Mucosa of stomach (tissue), 1 donor: Measurements from ENCODE around the gene CECR2.

Experiments used
- H3K27me3 ChIP-seq: one replicate; pipeline ENCODE4 v1.7.0; 2013; ENCODE audit warnings: mild to moderate bottlenecking, low read length; ENCODE audit not compliant: control insufficient read depth, insufficient read depth
- H3K36me3 ChIP-seq: one replicate; pipeline ENCODE4 v1.7.0; 2013; ENCODE audit warnings: low read length; ENCODE audit not compliant: control insufficient read depth, insufficient read depth
- H3K4me1 ChIP-seq: one replicate; pipeline ENCODE4 v1.7.0; 2013; ENCODE audit warnings: mild to moderate bottlenecking, low read length; ENCODE audit not compliant: control insufficient read depth, insufficient read depth
- H3K4me3 ChIP-seq: one replicate; pipeline ENCODE4 v1.7.0; 2013; ENCODE audit warnings: low read length
- H3K9ac ChIP-seq: one replicate; pipeline ENCODE4 v1.7.0; 2013; ENCODE audit warnings: mild to moderate bottlenecking, low read length, moderate library complexity
- H3K9me3 ChIP-seq: one replicate; pipeline ENCODE4 v1.7.0; 2013; ENCODE audit warnings: mild to moderate bottlenecking, low read length, moderate library complexity; ENCODE audit not compliant: control insufficient read depth
- donor health status: Pancreatic carcinoma.

The CECR2 gene

DNA sequence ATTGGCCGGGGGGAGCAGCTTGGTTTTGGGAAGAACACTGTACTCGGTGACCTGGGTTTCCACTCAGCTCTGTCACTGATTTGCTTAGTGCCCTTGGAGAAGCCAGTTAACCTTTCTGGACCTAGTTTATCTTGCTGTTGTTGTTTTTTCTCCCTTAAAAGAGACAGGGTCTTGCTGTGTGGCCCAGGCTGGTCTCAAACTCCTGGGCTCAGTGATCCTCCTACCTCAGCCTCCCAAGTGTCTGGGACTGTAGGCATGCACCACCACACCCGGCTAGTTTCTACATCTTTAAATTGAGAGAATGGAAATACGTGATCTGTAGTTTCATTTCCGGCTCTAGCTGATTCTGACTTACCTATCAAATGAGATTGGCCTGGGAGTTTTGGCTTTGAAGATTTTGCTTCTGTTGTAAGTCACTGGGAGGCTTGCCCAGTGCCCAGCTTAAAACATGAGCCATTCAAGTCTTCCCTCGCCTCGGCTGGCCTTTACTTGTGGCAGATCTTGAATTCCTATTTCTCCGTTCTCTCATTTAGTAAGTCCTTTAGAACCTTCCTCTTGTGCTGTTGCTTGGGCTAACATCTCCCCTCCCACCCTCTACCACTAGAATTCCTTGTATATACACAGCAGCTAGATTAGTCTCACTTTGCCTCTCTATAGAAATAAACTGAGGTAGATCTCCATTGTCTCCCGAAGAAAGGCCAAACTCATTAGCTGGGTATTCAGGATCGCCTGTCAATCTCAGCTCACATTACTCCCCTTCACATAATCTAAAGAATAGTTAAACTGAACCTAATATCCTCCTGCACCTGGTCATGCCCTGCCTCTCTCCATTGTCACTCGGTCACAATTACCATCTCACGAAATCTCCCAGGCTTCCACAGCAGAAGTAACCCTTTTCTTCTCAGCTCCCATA is 106.3 kb downstream of the CECR2 start:
- H3K9ac ChIP-seq, result no peak overlapping the region
- no peaks in the 10 kb centered on the region for H3K4me1 ChIP-seq
- H3K4me3 ChIP-seq, result no peak overlapping the region
- H3K36me3 ChIP-seq, result no peaks in the 10 kb centered on the region
- peaks cover 3% of the 10 kb centered on the region for H3K27me3 ChIP-seq
- no peaks in the 10 kb centered on the region for H3K9me3 ChIP-seq

DNA sequence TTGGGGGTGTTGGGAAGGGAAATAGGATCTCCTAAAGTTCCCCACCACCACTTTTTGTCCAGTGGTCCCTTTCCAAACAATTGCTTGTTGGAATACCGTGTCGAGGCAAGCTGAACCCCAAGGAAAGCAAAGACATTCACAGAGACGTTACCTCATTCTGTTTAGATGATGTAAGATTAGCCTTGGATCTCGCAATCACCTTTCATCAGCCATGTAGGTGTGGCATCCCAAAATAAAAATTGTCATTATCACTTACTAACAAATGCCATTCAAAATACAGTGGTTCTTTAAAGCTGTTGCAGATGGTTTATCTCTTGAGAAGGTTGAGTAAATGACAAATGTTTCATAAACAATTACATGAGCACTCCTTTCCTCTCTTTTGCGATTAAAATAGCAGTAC is 107.6 kb downstream of the CECR2 start:
- Histone ChIP-seq H3K4me3 (no peak overlapping the region), H3K27me3 (peaks cover 3% of the 10 kb centered on the region), H3K4me1 (no peaks in the 10 kb centered on the region), H3K36me3 (no peaks in the 10 kb centered on the region), H3K9me3 (no peaks in the 10 kb centered on the region), H3K9ac (no peak overlapping the region)

GRCh38 chr22:17477391-17477833 is 108.2 kb downstream of the CECR2 start:
- H3K4me1 ChIP-seq, result no peaks in the 10 kb centered on the region
- no peaks in the 10 kb centered on the region for H3K9me3 ChIP-seq
- no peak overlapping the region for H3K4me3 ChIP-seq
- H3K27me3 ChIP-seq, result peaks cover 3% of the 10 kb centered on the region
- no peak overlapping the region for H3K9ac ChIP-seq
- H3K36me3 ChIP-seq, result no peaks in the 10 kb centered on the region

GRCh38 chr22:17479135-17479534 is 109.9 kb downstream of the CECR2 start:
- no peaks in the 10 kb centered on the region for H3K36me3 ChIP-seq
- peaks cover 3% of the 10 kb centered on the region for H3K27me3 ChIP-seq
- H3K9me3 ChIP-seq, result no peaks in the 10 kb centered on the region
- H3K4me3 ChIP-seq, result no peak overlapping the region
- no peaks in the 10 kb centered on the region for H3K4me1 ChIP-seq
- no peak overlapping the region for H3K9ac ChIP-seq

DNA sequence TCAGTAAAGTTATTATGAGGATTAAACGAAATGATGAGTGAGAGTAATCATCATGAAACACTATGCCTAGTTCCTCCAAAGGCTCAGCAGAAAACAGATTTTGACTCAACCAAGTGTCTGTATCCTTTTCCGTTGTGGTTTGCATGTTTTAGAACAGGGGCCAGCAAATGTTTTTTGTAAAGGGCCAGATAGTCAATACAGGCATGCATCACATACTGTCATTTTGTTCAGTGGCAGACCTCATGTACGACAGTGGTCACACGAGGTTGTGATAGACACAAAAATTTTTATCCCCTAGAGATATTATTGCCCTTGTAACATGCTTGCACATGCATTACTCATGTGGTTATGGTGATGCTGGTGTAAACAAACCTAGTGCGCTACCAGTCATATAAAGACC is 112.2 kb downstream of the CECR2 start:
- H3K4me3 ChIP-seq, result no peak overlapping the region
- H3K36me3 ChIP-seq, result no peaks in the 10 kb centered on the region
- no peak overlapping the region for H3K9ac ChIP-seq
- H3K4me1 ChIP-seq, result no peaks in the 10 kb centered on the region
- H3K27me3 ChIP-seq, result peaks cover 3% of the 10 kb centered on the region
- H3K9me3 ChIP-seq, result no peaks in the 10 kb centered on the region

- Histone ChIP-seq H3K4me1 (no peaks in the 10 kb centered on the region), H3K9ac (no peak overlapping the region)
Measured at GRCh38 chr22:17483688-17484372, 114.6 kb downstream of the CECR2 start.

DNA sequence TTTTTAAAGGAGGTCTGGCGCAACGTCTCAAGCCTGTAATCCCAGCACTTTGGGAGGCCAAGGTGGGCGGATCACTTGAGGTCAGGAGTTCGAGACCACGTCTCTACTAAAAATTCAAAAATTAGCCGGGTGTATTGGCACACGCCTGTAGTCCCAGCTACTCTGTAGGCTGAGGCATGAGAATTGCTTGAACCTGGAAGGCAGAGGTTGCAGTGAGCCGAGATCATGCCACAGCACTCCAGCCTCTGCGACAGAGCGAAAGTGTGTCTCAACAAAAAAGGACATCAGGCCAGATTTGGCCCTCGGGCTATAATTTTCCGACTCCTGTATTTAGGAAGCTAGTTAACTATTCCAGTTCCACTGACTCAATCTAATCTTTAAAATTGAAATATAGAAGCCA is 115.3 kb downstream of the CECR2 start:
- no peak overlapping the region for H3K9ac ChIP-seq
- no peaks in the 10 kb centered on the region for H3K36me3 ChIP-seq
- H3K4me3 ChIP-seq, result no peak overlapping the region
- peaks cover 3% of the 10 kb centered on the region for H3K27me3 ChIP-seq
- no peaks in the 10 kb centered on the region for H3K9me3 ChIP-seq
- no peaks in the 10 kb centered on the region for H3K4me1 ChIP-seq

More at GRCh38 chr22:17483688-17484372, 114.6 kb downstream of the CECR2 start:
- H3K9me3 ChIP-seq, result no peaks in the 10 kb centered on the region
- no peak overlapping the region for H3K4me3 ChIP-seq
- H3K36me3 ChIP-seq, result no peaks in the 10 kb centered on the region
- peaks cover 3% of the 10 kb centered on the region for H3K27me3 ChIP-seq

DNA sequence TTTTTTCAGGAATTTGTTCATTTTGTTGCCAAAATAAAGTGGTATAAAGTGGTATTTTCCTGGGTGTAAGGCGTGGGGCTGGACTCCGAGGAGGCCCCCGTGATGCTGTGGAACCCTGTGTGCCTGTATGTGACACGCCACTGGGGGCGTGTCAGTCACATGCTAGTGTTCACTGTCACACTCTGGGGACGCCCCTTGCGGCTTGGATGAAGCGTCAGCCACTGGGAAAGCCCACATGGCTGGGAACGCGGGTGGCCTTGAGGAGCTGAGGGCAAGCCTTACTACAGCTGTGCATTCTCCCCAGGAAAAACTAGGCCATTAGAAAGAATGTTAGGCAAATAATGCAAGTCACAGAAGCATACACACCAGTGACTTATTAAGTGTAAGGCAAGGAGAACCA is 117.1 kb downstream of the CECR2 start:
- Histone ChIP-seq H3K27me3 (peaks cover 3% of the 10 kb centered on the region), H3K9me3 (no peaks in the 10 kb centered on the region), H3K4me3 (no peak overlapping the region), H3K4me1 (no peaks in the 10 kb centered on the region), H3K9ac (no peak overlapping the region), H3K36me3 (no peaks in the 10 kb centered on the region)

- no peak overlapping the region for H3K4me3 ChIP-seq
- H3K9me3 ChIP-seq, result no peaks in the 10 kb centered on the region
- H3K36me3 ChIP-seq, result no peaks in the 10 kb centered on the region
- H3K9ac ChIP-seq, result no peak overlapping the region
- no peaks in the 10 kb centered on the region for H3K4me1 ChIP-seq
- no peaks in the 10 kb centered on the region for H3K27me3 ChIP-seq
Measured at GRCh38 chr22:17486719-17487118, 117.5 kb downstream of the CECR2 start.

DNA sequence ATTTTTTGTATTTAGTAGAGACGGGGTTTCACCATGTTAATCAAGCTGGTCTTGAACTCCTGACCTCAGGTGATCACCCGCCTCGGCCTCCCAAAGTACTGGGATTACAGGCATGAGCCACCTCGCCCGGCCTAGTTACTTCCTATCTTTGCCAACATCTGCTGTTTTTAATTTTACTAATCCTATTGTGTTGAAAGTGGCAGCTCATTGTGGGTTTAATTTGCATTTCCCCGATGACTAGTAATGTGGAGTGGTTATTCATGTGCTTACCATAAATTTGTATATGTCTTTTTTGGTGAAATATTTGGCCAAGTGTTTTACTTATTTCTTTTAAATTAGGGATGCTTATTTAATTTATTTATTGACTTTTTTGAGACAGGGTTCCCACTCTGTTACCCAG is 119.8 kb downstream of the CECR2 start:
- no peak overlapping the region for H3K9ac ChIP-seq
- H3K4me3 ChIP-seq, result no peak overlapping the region
- no peaks in the 10 kb centered on the region for H3K9me3 ChIP-seq
- no peaks in the 10 kb centered on the region for H3K27me3 ChIP-seq
- H3K36me3 ChIP-seq, result no peaks in the 10 kb centered on the region
- no peaks in the 10 kb centered on the region for H3K4me1 ChIP-seq

- H3K4me1 ChIP-seq, result no peaks in the 10 kb centered on the region
Measured at GRCh38 chr22:17491090-17491640, 121.9 kb downstream of the CECR2 start.

DNA sequence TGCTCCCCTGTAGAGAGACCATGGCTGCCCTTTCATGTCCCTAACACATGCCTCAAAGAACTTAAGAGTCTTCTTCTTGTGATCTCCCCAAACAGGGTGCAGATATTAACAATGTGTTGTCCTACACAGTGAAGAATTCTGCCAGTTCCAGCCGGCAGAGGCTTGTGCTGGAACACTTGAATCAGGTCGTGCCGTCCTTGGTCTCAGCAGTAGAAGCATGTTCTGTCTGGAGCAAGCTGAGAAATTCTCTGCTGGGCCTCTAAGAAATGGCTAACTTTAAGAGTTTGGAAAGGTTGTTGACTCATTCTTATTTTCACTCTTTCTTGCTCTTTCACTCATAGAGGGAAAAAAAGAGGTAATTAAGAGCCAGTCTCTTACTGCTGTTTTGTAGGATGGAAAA is 123.0 kb downstream of the CECR2 start:
- no peaks in the 10 kb centered on the region for H3K4me1 ChIP-seq
- no peaks in the 10 kb centered on the region for H3K36me3 ChIP-seq
- no peaks in the 10 kb centered on the region for H3K27me3 ChIP-seq
- H3K9me3 ChIP-seq, result no peaks in the 10 kb centered on the region
- H3K4me3 ChIP-seq, result no peak overlapping the region
- H3K9ac ChIP-seq, result no peak overlapping the region

More at GRCh38 chr22:17491090-17491640, 121.9 kb downstream of the CECR2 start:
- no peak overlapping the region for H3K4me3 ChIP-seq
- H3K9me3 ChIP-seq, result no peaks in the 10 kb centered on the region
- no peaks in the 10 kb centered on the region for H3K36me3 ChIP-seq
- H3K9ac ChIP-seq, result no peak overlapping the region
- H3K27me3 ChIP-seq, result no peaks in the 10 kb centered on the region
